Vagina (tissue), 2 donors: ENCODE measurements around the gene TGOLN2. TPM values are rescaled to one million over a fixed set of nuclear protein-coding genes. Genes with fewer than 3 reads are reported as not detected.

Experiments
- DNase-seq, 2 donors: peaks; one replicate each; pipeline ENCODE4 v3.0.0-alpha.2; 2017; ENCODE audit errors: extremely low spot score in 2 of 2
- H3K27ac ChIP-seq: fragments of 200-600 bp; sonication (generic); one replicate; pipeline ENCODE4 v1.5.1; 2019
- H3K27me3 ChIP-seq: fragments of 200-600 bp; sonication (generic); one replicate; pipeline ENCODE4 v1.5.1; 2019
- H3K36me3 ChIP-seq, 2 donors: fragments of 200-600 bp; sonication (generic); one replicate each; pipeline ENCODE4 v1.5.1; 2017 to 2019
- H3K4me1 ChIP-seq: fragments of 200-600 bp; sonication (generic); one replicate; pipeline ENCODE4 v1.5.1; 2019
- H3K4me3 ChIP-seq, 2 donors: fragments of 200-600 bp; sonication (generic); 1 replicate in 1 of 2; 2 replicates in 1 of 2; pipeline ENCODE4 v1.5.1; 2016 to 2019
- H3K9me3 ChIP-seq: fragments of 200-600 bp; sonication (generic); one replicate; pipeline ENCODE4 v1.5.1; 2019
- POLR2A ChIP-seq, 2 donors: fragments of 450-650 bp; IDR thresholded peaks; one replicate each; pipeline ENCODE4 v1.6.1; 2017; ENCODE audit warnings: antibody characterized with exemption in 2 of 2, mild to moderate bottlenecking in 2 of 2, moderate library complexity in 2 of 2
- POLR2AphosphoS5 ChIP-seq, 2 donors: sonication (generic); formaldehyde crosslinking; IDR thresholded peaks; one replicate each; pipeline ENCODE4 v1.9.0; 2017; ENCODE audit warnings: antibody characterized with exemption in 2 of 2, mild to moderate bottlenecking in 2 of 2, low read depth in 1 of 2; ENCODE audit not compliant: insufficient read depth in 1 of 2
- intact Hi-C: fragments of 100-400 bp; cut with DNase I; formaldehyde crosslinking; loops from one replicate; pipeline ENCODE4 v1.15.1; 2023
- total RNA-seq: library from RNA; depleted of rRNA; stranded (reverse); fragments of >200 nt; gene quantifications from one replicate; pipeline ENCODE4 v1.2.3, GENCODE V29; 2016
- TF ChIP-seq, protein P1 (sequence below), 3 experiments: fragments of 450-650 bp in 2 of 3; fragments of 200-600 bp in 1 of 3; sonication (generic) in 1 of 3; IDR thresholded peaks; one replicate each; pipeline ENCODE4 v1.5.1; 2017 to 2019; ENCODE audit warnings: antibody characterized with exemption in 3 of 3, mild to moderate bottlenecking in 2 of 3, moderate library complexity in 2 of 3

TGOLN2 gene
- total RNA-seq, 1 donor from 2014 or later, result 96.0 TPM

DNA sequence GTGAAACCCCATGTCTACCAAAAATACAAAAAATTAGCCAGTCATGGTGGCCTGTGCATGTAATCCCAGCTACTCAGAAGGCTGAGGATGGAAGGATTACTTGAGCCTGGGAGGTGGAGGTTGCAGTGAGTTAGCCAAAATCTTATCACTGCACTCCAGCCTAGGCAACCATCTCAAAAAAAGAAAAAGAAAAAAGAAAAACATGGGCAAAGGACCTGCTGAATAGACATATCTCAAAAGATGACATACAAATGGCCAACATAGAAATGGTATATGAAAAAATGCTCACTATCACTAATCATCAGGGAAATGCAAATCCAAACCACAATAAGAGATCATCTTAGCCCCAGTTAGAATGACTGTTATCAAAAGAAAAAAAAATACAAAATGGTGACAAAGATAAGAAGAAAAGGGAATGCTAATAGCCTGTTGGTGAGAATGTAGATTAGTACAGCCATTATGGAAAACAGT lies 1.4 kb upstream of the TGOLN2 start:
- no peak overlapping the region for H3K27ac ChIP-seq
- TF ChIP-seq POLR2A (IDR thresholded peaks at IDR 0.05) (no peak), POLR2AphosphoS5 (IDR thresholded peaks at IDR 0.05; ENCODE audit: insufficient read depth in 1 of 2, low read depth in 1 of 2) (no peak)
- TF ChIP-seq, protein P1, sequence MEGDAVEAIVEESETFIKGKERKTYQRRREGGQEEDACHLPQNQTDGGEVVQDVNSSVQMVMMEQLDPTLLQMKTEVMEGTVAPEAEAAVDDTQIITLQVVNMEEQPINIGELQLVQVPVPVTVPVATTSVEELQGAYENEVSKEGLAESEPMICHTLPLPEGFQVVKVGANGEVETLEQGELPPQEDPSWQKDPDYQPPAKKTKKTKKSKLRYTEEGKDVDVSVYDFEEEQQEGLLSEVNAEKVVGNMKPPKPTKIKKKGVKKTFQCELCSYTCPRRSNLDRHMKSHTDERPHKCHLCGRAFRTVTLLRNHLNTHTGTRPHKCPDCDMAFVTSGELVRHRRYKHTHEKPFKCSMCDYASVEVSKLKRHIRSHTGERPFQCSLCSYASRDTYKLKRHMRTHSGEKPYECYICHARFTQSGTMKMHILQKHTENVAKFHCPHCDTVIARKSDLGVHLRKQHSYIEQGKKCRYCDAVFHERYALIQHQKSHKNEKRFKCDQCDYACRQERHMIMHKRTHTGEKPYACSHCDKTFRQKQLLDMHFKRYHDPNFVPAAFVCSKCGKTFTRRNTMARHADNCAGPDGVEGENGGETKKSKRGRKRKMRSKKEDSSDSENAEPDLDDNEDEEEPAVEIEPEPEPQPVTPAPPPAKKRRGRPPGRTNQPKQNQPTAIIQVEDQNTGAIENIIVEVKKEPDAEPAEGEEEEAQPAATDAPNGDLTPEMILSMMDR (IDR thresholded peaks at IDR 0.05), result no peak
- intact Hi-C loops, result no loop called here
- no peak for DNase-seq
- peaks cover 32% of the 10 kb centered on the region for H3K4me1 ChIP-seq
- H3K9me3 ChIP-seq, result no peaks in the 10 kb centered on the region
- H3K27me3 ChIP-seq, result no peaks in the 10 kb centered on the region
- H3K4me3 ChIP-seq, result no peak overlapping the region
- peaks cover 0 to 6% of the 10 kb centered on the region in 2 donors for H3K36me3 ChIP-seq

DNA sequence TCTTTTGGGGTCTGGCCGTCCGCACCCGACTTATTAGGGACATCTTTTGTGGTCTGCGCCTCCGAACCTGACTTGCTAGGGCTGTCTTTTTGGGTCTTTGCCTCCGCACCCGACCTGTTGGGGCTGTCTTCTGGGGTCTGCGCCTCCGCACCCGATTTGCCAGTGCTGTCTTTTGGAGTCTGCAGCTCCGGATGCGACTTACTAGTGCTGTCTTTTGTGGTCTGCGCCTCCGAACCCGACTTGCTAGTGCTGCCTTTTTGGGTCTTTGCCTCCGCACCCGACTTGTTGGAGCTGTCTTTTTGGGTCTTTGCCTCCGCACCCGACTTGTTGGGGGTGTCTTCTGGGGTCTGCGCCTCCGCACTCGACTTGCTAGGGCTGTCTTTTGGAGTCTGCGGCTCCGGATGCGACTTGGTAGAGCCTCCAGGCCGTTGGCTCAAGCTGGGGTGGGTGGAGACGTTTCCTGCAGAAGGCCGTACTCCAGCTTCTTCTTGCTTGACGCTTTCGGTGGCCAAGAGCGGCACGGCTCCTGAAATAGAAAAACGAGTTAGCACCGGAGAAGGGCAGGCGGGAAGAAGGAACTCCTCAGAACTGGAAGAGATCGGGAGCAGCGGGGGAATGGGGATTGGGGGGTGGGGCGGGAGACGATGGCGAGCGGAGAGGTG lies 498 bp downstream of the TGOLN2 start:
- H3K27ac ChIP-seq, result peak overlapping the region; percentile 96
- peak overlapping the region; percentile 55 to 83 for H3K4me3 ChIP-seq
- TF ChIP-seq, protein P1 (IDR thresholded peaks at IDR 0.05), result no peak
- no peak for TF ChIP-seq POLR2A (IDR thresholded peaks at IDR 0.05)
- no peak for TF ChIP-seq POLR2AphosphoS5 (IDR thresholded peaks at IDR 0.05; ENCODE audit: insufficient read depth in 1 of 2, low read depth in 1 of 2)
- H3K9me3 ChIP-seq, result no peaks in the 10 kb centered on the region
- no peaks in the 10 kb centered on the region for H3K27me3 ChIP-seq
- intact Hi-C loops, result loop anchor here (2.0 kb wide), 1 partner anchor 28 kb away; the partner anchor contains the start of genes ELMOD3 and RETSAT
- peaks cover 0 to 25% of the 10 kb centered on the region in 2 donors for H3K36me3 ChIP-seq
- peaks cover 51% of the 10 kb centered on the region for H3K4me1 ChIP-seq
- DNase-seq, result no peak

DNA sequence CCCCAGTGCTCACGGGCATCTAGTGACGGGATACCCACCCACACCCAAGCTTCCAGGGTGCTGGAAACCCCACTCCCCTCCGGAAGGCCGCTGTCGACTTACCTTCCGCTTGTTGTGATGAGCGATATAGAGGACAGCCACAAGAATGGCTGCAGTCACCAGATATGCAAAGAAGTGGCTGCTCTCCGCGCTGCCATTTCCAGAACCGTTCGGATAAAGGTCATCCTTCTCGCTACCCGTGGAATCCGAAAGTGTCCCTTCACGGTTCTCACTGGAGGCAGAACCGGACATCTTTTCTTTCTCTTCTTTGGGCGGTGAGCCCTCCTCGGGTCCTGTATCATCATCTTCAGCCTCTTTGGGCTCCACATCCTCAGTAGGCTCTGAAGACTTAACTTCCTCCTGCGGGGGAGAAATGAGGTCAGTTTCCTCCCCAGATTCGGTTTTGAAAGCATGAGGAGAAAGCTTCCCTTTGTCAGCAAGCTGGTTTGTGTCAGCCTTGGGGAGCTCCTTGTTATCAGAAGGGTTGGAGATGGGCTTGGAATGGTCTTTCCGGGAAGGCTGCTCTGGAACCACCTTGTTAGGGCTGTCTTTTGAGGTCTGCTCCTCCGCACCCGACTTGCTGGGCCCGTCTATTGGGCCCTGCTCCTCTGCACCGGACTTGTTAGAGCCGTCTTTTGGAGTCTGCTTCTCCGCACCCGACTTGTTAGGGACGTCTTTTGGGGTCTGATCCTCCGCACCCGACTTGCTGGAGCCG lies 1.2 kb downstream of the TGOLN2 start:
- TF ChIP-seq POLR2A (IDR thresholded peaks at IDR 0.05) (no peak), POLR2AphosphoS5 (IDR thresholded peaks at IDR 0.05; ENCODE audit: insufficient read depth in 1 of 2, low read depth in 1 of 2) (no peak)
- TF ChIP-seq, protein P1 (IDR thresholded peaks at IDR 0.05), result no peak
- H3K36me3 ChIP-seq, result peaks cover 0 to 32% of the 10 kb centered on the region in 2 donors
- H3K27ac ChIP-seq, result peak overlapping the region; percentile 96
- H3K9me3 ChIP-seq, result no peaks in the 10 kb centered on the region
- no peaks in the 10 kb centered on the region for H3K27me3 ChIP-seq
- H3K4me1 ChIP-seq, result peaks cover 58% of the 10 kb centered on the region
- peak overlapping the region; percentile 55 to 83 for H3K4me3 ChIP-seq
- no peak for DNase-seq
- intact Hi-C loops, result loop anchor here (2.0 kb wide), 1 partner anchor 28 kb away; the partner anchor contains the start of genes ELMOD3 and RETSAT

DNA sequence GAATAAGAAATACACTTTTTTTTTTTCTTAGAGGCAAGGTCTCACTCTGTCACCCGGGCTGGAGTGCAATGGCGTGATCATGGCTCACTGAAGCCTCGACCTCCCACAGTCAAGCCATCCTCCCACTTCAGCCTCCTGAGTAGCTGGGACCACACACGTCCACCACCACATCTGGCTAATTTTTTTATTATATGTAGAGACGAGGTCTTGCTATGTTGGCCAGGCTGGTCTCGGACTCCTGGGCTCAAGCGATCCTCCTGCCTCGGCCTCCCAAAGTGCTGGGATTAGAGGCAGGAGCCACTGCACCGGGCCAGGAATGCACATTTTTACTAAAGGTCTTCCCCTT lies 2.4 kb downstream of the TGOLN2 start:
- Histone ChIP-seq H3K36me3 (peaks cover 0 to 41% of the 10 kb centered on the region in 2 donors), H3K27ac (no peak overlapping the region)
- DNase-seq, result no peak

More for the DNA sequence above, 2.4 kb downstream of the TGOLN2 start:
- intact Hi-C loops, result no loop called here
- TF ChIP-seq POLR2A (IDR thresholded peaks at IDR 0.05), result no peak
- TF ChIP-seq POLR2AphosphoS5 (IDR thresholded peaks at IDR 0.05; ENCODE audit: insufficient read depth in 1 of 2, low read depth in 1 of 2), result no peak
- TF ChIP-seq, protein P1 (IDR thresholded peaks at IDR 0.05), result no peak
- H3K4me1 ChIP-seq, result peaks cover 64% of the 10 kb centered on the region
- peak overlapping the region; percentile 55 to 83 for H3K4me3 ChIP-seq
- no peaks in the 10 kb centered on the region for H3K27me3 ChIP-seq
- no peaks in the 10 kb centered on the region for H3K9me3 ChIP-seq
